ENCODE data around the gene VSX2.

Gene VSX2

GRCh38 chr14:74221741-74222140 lies 17.5 kb upstream of the VSX2 start:
- no peak for TF ChIP-seq CTCF (IDR thresholded peaks at IDR 0.05; ENCODE audit: low read depth, low read length)
- no peak overlapping the region for H3K4me3 ChIP-seq (replicated peaks in 1 of 2; ENCODE audit: low read depth in 2 of 2, low read length in 2 of 2)
- DNase-seq (ENCODE audit: low read depth in 2 of 2), result no peak

DNA sequence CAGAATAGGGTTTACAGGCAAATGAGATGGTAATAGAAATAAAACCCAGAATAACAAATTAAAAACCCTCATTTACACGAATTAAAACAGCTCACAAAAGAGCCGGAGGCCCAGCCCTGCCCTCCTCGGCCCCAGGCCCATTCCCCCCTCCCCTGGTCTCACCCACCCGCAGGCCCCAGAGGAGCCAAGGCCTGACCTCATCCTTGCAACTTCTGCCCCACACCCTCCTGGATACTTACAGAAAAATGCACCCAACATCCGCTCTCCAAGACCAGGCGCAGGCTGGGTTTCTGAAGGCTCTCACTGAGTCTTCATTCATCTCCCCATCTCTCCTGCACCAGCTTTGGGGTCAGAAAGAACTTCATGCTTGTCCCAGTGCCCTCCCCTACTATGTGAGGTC lies 16.2 kb upstream of the VSX2 start:
- no peak for TF ChIP-seq CTCF (IDR thresholded peaks at IDR 0.05; ENCODE audit: low read depth, low read length)
- no peak overlapping the region for H3K4me3 ChIP-seq (replicated peaks in 1 of 2; ENCODE audit: low read depth in 2 of 2, low read length in 2 of 2)
- DNase-seq (ENCODE audit: low read depth in 2 of 2), result no peak

- no peak for DNase-seq (ENCODE audit: low read depth in 2 of 2)
- no peak for TF ChIP-seq CTCF (IDR thresholded peaks at IDR 0.05; ENCODE audit: low read depth, low read length)
- H3K4me3 ChIP-seq (replicated peaks in 1 of 2; ENCODE audit: low read depth in 2 of 2, low read length in 2 of 2), result no peak overlapping the region
Measured at GRCh38 chr14:74231784-74232183, 7.5 kb upstream of the VSX2 start.

- DNase-seq (ENCODE audit: low read depth in 2 of 2), result no peak
- no peak overlapping the region for H3K4me3 ChIP-seq (replicated peaks in 1 of 2; ENCODE audit: low read depth in 2 of 2, low read length in 2 of 2)
- TF ChIP-seq CTCF (IDR thresholded peaks at IDR 0.05; ENCODE audit: low read depth, low read length), result no peak
Measured at GRCh38 chr14:74235017-74235416, 4.2 kb upstream of the VSX2 start.

DNA sequence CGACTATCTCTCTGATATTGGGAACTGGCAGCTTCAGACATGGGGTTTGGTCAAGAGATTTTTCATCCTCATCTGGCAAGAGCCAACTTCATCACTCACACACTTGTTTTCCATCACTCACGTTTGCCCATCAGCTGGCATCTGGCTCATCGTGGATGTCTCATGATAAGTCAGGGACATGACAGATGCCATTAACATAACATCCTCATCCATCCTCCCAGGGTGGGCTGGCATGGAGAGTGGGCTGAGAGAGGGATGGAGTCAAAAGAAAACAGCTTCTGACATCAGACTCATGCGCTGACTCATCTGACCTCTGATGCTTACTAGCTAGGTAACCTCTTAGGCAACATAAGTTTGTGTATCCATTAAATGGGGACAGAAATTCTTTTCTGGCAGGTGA lies 1.8 kb upstream of the VSX2 start:
- no peak for TF ChIP-seq CTCF (IDR thresholded peaks at IDR 0.05; ENCODE audit: low read depth, low read length)
- H3K4me3 ChIP-seq (replicated peaks in 1 of 2; ENCODE audit: low read depth in 2 of 2, low read length in 2 of 2), result no peak overlapping the region
- no peak for DNase-seq (ENCODE audit: low read depth in 2 of 2)

DNA sequence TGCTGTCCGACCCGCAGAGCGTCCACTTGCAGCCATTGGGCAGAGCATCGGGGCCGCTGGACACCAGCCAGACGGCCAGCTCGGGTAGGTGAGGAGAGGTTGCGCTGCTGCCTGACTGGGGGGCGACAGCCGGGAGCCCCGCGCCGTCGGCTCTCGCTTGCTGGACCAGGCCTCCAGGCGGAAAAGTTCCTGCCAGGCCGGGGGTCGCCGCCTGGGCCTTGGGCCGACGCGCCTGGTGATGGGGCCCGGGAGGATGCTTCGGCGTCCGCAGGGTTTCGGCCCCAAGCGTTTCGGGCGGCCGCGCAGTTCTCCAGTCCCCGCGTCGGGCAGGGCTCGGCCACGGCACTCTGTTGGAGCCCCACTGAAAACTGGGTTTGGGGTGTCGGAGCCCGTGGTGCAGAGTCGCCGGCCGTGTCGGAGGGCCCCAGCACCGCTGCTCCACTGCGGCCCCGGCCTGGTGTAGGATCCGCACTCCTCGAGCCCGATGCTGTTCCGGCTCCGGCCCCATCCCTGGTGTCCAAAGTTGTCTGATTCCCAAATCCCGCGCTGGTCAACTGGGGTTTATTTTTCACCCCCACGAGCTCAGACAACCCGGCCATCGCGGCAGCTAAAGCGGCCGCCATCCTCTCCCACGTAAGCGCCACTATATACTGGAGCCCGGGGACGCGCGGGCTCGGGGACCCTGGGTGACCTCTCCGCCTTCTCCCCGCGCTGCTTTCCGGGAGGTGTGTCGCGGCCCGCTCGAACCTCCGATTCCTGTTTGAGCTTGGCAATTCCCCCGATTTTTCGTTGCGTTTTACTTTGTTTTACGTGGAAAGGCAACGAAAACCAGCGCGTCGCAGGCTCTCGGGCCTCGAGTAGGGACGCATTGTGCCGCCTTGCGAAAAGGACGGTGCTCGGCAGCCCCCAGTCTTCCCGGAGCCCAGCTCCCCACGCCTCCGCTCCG lies 872 bp downstream of the VSX2 start:
- no peak overlapping the region for H3K4me3 ChIP-seq (replicated peaks in 1 of 2; ENCODE audit: low read depth in 2 of 2, low read length in 2 of 2)
- DNase-seq (ENCODE audit: low read depth in 2 of 2), result no peak
- no peak for TF ChIP-seq CTCF (IDR thresholded peaks at IDR 0.05; ENCODE audit: low read depth, low read length)

Measured in cardiac fibroblast (primary cell).